PC-9 (cell line): ENCODE measurements around the gene ANXA7. TPM values are rescaled to one million over a fixed set of nuclear protein-coding genes. Genes with fewer than 3 reads are reported as not detected.

Experiments
- BruUV-seq: library from RNA; stranded (reverse); fragments of 400-500 nt; replicated peaks from 2 replicates; lab custom pipeline; 2021; lab: Mats Ljungman, UMichigan
- CTCF ChIA-PET: fragments of 300-600 bp; sonication (Branson Sonifier 250); formaldehyde crosslinking; loops from one replicate; lab custom pipeline; 2022; ENCODE audit warnings: antibody characterized with exemption; lab: Charles Lee
- POLR2A ChIA-PET: fragments of 300-600 bp; sonication (Branson Sonifier 250); formaldehyde crosslinking; loops from one replicate; lab custom pipeline; 2022; ENCODE audit warnings: antibody characterized with exemption; ENCODE audit not compliant: unreplicated experiment; lab: Charles Lee
- DNase-seq, 2 experiments: peaks; one replicate each; pipeline versions ENCODE4 v3.0.0 to v3.0.0-alpha.2; 2015 to 2022; ENCODE audit warnings: mixed read lengths in 1 of 2
- H2AFZ ChIP-seq: fragments of 200-600 bp; sonication (generic); 2 replicates; pipeline ENCODE4 v1.8.1; 2017; ENCODE audit warnings: antibody characterized with exemption
- H3F3A ChIP-seq: fragments of 200-600 bp; sonication (generic); 2 replicates; pipeline ENCODE4 v1.8.1; 2017; ENCODE audit warnings: antibody characterized with exemption, mild to moderate bottlenecking, low read depth; ENCODE audit not compliant: insufficient read depth
- H3K27ac ChIP-seq: fragments of 200-600 bp; sonication (generic); 2 replicates; pipeline ENCODE4 v1.6.1; 2016; ENCODE audit warnings: mixed run types
- H3K27me3 ChIP-seq: fragments of 200-600 bp; sonication (generic); 2 replicates; pipeline ENCODE4 v1.6.1; 2016; ENCODE audit warnings: low read depth, mixed run types; ENCODE audit not compliant: insufficient read depth
- H3K36me3 ChIP-seq: fragments of 200-600 bp; sonication (generic); 2 replicates; pipeline ENCODE4 v1.6.1; 2016; ENCODE audit warnings: low read depth, mixed run types
- H3K4me1 ChIP-seq: fragments of 200-600 bp; sonication (generic); replicated peaks from 2 replicates; pipeline ENCODE4 v1.6.1; 2016; ENCODE audit warnings: mixed run types; ENCODE audit not compliant: insufficient read depth
- H3K4me2 ChIP-seq: fragments of 200-600 bp; sonication (generic); 2 replicates; pipeline ENCODE4 v1.6.1; 2017; ENCODE audit warnings: mixed run types
- H3K4me3 ChIP-seq: fragments of 200-600 bp; sonication (generic); 2 replicates; pipeline ENCODE4 v1.6.1; 2016; ENCODE audit warnings: mixed run types
- H3K79me2 ChIP-seq: fragments of 200-600 bp; sonication (generic); 2 replicates; pipeline ENCODE4 v1.6.1; 2017; ENCODE audit warnings: low read depth, mixed run types
- H3K9me2 ChIP-seq: fragments of 200-600 bp; sonication (generic); 2 replicates; pipeline ENCODE4 v1.8.1; 2017; ENCODE audit warnings: mild to moderate bottlenecking; ENCODE audit not compliant: insufficient read depth
- H3K9me3 ChIP-seq: fragments of 200-600 bp; sonication (generic); 2 replicates; pipeline ENCODE4 v1.8.1; 2016; ENCODE audit warnings: low read depth; ENCODE audit not compliant: insufficient read depth
- H4K20me1 ChIP-seq: fragments of 200-600 bp; sonication (generic); 2 replicates; pipeline ENCODE4 v1.8.1; 2017; ENCODE audit not compliant: insufficient read depth
- EZH2 ChIP-seq: fragments of 200-600 bp; sonication (generic); IDR thresholded peaks from 2 replicates; pipeline ENCODE4 v1.8.0; 2017; ENCODE audit warnings: antibody characterized with exemption, low read depth
- intact Hi-C: fragments of 100-400 bp; cut with micrococcal nuclease; formaldehyde crosslinking; loops from one replicate; pipeline ENCODE4 v1.10.0; 2022; ENCODE audit not compliant: unreplicated experiment
- total RNA-seq: library from RNA; stranded (reverse); gene quantifications from 2 replicates; pipeline ENCODE4 v1.2.3, GENCODE V29; 2021
- TF ChIP-seq, protein P1 (sequence below): fragments of 200-600 bp; sonication (generic); conservative IDR thresholded peaks from 2 replicates; pipeline ENCODE4 v1.6.1; 2017; ENCODE audit warnings: mixed run types, antibody characterized with exemption, mild to moderate bottlenecking, moderate library complexity

The ANXA7 gene
- total RNA-seq, 1 experiment from 2014 or later, result 154 TPM

DNA sequence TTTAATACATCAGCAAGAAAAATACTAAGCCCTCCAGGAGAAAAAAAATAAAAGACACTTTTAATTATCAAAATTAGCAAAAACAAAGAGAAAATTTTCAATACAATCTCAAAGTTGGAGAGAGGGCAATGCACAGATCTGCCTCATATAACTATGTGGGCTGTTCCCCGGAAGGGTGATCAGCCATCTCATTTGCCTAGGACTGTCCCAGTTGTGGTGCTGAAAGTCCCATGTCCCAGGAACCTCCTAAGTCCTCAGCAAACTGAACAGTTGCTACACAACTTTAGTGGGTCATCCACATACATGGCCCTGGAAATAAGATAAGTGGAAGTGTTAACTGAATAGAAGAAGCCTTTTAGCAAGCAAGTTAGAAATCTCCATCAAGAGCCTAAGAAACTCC is 69.6 kb downstream of the ANXA7 start:
- TF ChIP-seq, protein P1, sequence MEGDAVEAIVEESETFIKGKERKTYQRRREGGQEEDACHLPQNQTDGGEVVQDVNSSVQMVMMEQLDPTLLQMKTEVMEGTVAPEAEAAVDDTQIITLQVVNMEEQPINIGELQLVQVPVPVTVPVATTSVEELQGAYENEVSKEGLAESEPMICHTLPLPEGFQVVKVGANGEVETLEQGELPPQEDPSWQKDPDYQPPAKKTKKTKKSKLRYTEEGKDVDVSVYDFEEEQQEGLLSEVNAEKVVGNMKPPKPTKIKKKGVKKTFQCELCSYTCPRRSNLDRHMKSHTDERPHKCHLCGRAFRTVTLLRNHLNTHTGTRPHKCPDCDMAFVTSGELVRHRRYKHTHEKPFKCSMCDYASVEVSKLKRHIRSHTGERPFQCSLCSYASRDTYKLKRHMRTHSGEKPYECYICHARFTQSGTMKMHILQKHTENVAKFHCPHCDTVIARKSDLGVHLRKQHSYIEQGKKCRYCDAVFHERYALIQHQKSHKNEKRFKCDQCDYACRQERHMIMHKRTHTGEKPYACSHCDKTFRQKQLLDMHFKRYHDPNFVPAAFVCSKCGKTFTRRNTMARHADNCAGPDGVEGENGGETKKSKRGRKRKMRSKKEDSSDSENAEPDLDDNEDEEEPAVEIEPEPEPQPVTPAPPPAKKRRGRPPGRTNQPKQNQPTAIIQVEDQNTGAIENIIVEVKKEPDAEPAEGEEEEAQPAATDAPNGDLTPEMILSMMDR, result no peak
- no peak for TF ChIP-seq EZH2
- H3K27ac ChIP-seq, result no peak overlapping the region
- no peaks in the 10 kb centered on the region for H4K20me1 ChIP-seq
- no peak overlapping the region for H3K4me3 ChIP-seq
- ChIA-PET CTCF (no interaction called here), POLR2A (interaction anchor here (0.6 kb wide), 1 partner anchor 13 kb away, joined by 3 read pairs; no protein-coding TSS in a partner anchor)
- no peak overlapping the region for H2AFZ ChIP-seq
- DNase-seq, result no peak
- H3K79me2 ChIP-seq, result no peaks in the 10 kb centered on the region
- no TSS peak for BruUV-seq
- no peak overlapping the region for H3K4me2 ChIP-seq
- H3K36me3 ChIP-seq, result no peaks in the 10 kb centered on the region
- intact Hi-C loops, result no loop called here
- no peaks in the 10 kb centered on the region for H3K9me3 ChIP-seq
- no peaks in the 10 kb centered on the region for H3F3A ChIP-seq
- no peaks in the 10 kb centered on the region for H3K9me2 ChIP-seq
- H3K27me3 ChIP-seq, result no peaks in the 10 kb centered on the region
- peaks cover 2% of the 10 kb centered on the region; the same call in 1 of the 2 replicates for H3K4me1 ChIP-seq

DNA sequence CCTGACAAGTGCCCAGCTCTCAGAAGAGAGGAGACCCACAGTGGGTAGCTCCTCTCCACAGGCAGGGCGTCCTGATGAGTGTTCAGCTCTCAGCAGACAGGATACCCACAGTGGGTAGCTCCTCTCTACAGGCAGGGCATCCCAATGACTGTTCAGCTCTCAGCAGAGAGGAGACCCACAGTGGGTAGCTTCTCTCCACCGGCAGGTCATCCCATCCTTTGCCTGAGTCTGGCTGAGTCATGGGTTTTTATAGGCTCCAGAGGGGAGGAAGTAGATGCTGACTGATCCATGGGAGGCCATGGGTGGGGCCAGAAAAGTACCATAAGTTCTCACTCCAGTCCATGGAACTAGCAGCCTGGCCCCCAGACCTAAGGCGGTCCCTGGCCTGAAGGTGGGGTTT is 73.7 kb downstream of the ANXA7 start:
- no peak for DNase-seq
- CTCF ChIA-PET, result no interaction called here
- no peaks in the 10 kb centered on the region for H3K9me3 ChIP-seq

GRCh38 chr10:73339436-73339835 is 74.4 kb downstream of the ANXA7 start:
- Histone ChIP-seq H3K79me2 (no peaks in the 10 kb centered on the region), H3K36me3 (no peaks in the 10 kb centered on the region), H3K9me3 (no peaks in the 10 kb centered on the region), H3F3A (no peaks in the 10 kb centered on the region), H4K20me1 (no peaks in the 10 kb centered on the region), H3K4me1 (peaks cover 11% of the 10 kb centered on the region), H3K4me3 (no peak overlapping the region), H2AFZ (no peak overlapping the region), H3K9me2 (no peaks in the 10 kb centered on the region), H3K27ac (no peak overlapping the region), H3K27me3 (no peaks in the 10 kb centered on the region), H3K4me2 (no peak overlapping the region)
- DNase-seq, result no peak
- TF ChIP-seq, protein P1, result no peak
- TF ChIP-seq EZH2, result no peak
- ChIA-PET CTCF (interaction anchor here (0.6 kb wide), 1 partner anchor 640 kb away, joined by 3 read pairs; no protein-coding TSS in a partner anchor), POLR2A (interaction anchor here (0.7 kb wide), 1 partner anchor 286 kb away, joined by 3 read pairs; no protein-coding TSS in a partner anchor)
- intact Hi-C loops, result no loop called here
- no TSS peak for BruUV-seq

More for the DNA sequence above, 73.7 kb downstream of the ANXA7 start:
- no TSS peak for BruUV-seq
- no peaks in the 10 kb centered on the region for H3K9me2 ChIP-seq
- no peaks in the 10 kb centered on the region for H4K20me1 ChIP-seq
- no peaks in the 10 kb centered on the region for H3K79me2 ChIP-seq
- H3K27me3 ChIP-seq, result no peaks in the 10 kb centered on the region
- H3K27ac ChIP-seq, result no peak overlapping the region
- H3F3A ChIP-seq, result no peaks in the 10 kb centered on the region
- intact Hi-C loops, result no loop called here
- no peak for TF ChIP-seq EZH2
- TF ChIP-seq, protein P1, result no peak
- H3K4me1 ChIP-seq, result peaks cover 11% of the 10 kb centered on the region
- POLR2A ChIA-PET, result interaction anchor here (0.7 kb wide), 1 partner anchor 285 kb away, joined by 3 read pairs; no protein-coding TSS in a partner anchor
- H2AFZ ChIP-seq, result no peak overlapping the region
- no peak overlapping the region for H3K4me2 ChIP-seq
- no peak overlapping the region for H3K4me3 ChIP-seq
- H3K36me3 ChIP-seq, result no peaks in the 10 kb centered on the region
